ENCODE results near the gene COL2A1.

Gene COL2A1

DNA sequence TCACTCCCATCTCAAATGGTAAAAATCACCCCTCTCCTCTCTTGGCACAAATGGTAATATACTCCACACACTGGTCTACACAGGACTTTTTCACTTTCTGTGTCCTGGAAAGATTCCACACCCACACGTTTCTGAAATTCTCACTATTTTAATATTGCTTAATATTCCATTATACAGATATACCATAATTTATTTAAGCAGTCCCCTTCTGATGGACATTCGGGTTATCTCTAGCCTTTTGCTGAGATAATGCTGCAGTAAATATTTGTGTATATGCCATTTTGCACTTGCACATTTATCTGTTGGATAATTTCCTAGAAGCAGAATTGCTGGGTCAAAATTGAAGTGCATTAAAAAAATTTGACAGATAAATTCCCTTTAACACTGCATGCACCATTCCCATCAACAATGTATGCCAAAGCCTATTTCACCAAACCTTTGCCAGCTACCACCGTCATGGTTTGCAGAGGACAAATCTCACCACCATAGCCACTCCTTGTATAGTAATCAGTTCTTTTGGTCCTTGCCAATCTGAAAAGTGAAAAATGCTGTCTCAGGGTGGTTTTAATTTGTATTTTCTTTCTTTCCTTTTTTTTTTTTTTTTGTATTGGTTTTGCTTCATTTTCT lies 15.5 kb upstream of the COL2A1 start:
- Histone ChIP-seq H3K27me3 (ENCODE audit: insufficient read depth, low read length) (0 out of 2 replicates have a peak, but pooled peaks cover 4% of the 10 kb centered on the region), H3K9ac (ENCODE audit: low read length) (no peak overlapping the region), H3K36me3 (ENCODE audit: insufficient read depth, low read length) (no peaks in the 10 kb centered on the region), H3K9me3 (ENCODE audit: low read length) (no peaks in the 10 kb centered on the region), H3K4me2 (ENCODE audit: low read length) (no peak overlapping the region), H4K20me1 (ENCODE audit: insufficient read depth, low read length) (no peaks in the 10 kb centered on the region), H3K4me1 (ENCODE audit: insufficient read depth, low read length, severe bottlenecking) (no peaks in the 10 kb centered on the region), H3F3A (ENCODE audit: insufficient read depth, low read length) (no peaks in the 10 kb centered on the region), H3K4me3 (ENCODE audit: low read depth, low read length, poor library complexity, severe bottlenecking) (no peak overlapping the region), H2AFZ (ENCODE audit: low read length) (no peak overlapping the region), H3K9me2 (ENCODE audit: low read depth, low read length) (no peaks in the 10 kb centered on the region), H3K27ac (ENCODE audit: low read depth, low read length, poor library complexity, severe bottlenecking) (no peak overlapping the region), H3K79me2 (ENCODE audit: insufficient read depth, low read length) (no peaks in the 10 kb centered on the region)
- TF ChIP-seq, protein P1, sequence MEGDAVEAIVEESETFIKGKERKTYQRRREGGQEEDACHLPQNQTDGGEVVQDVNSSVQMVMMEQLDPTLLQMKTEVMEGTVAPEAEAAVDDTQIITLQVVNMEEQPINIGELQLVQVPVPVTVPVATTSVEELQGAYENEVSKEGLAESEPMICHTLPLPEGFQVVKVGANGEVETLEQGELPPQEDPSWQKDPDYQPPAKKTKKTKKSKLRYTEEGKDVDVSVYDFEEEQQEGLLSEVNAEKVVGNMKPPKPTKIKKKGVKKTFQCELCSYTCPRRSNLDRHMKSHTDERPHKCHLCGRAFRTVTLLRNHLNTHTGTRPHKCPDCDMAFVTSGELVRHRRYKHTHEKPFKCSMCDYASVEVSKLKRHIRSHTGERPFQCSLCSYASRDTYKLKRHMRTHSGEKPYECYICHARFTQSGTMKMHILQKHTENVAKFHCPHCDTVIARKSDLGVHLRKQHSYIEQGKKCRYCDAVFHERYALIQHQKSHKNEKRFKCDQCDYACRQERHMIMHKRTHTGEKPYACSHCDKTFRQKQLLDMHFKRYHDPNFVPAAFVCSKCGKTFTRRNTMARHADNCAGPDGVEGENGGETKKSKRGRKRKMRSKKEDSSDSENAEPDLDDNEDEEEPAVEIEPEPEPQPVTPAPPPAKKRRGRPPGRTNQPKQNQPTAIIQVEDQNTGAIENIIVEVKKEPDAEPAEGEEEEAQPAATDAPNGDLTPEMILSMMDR (IDR thresholded peaks at IDR 0.05; ENCODE audit: low read length), result no peak
- no peak for TF ChIP-seq EZH2 (IDR thresholded peaks at IDR 0.05; ENCODE audit: borderline replicate concordance, low read length)

DNA sequence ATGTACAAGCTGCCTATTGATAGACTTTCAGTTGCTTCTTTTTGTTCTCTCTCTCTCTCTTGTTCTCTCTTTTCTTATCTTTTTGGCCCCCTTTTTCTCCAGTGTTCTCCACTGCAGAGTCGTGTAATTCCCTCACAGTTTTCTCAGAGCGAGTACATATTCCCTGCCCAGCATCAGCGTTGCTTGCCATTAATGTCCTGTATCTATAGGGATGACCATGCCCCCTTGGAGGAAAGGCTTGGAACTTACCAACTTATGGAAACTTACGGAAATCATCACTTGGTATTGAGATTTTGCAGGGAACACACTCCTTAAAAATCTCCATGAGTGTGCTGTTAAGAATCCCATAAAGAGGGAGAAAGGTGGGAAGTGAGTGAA lies 14.3 kb upstream of the COL2A1 start:
- Histone ChIP-seq H3F3A (ENCODE audit: insufficient read depth, low read length) (no peaks in the 10 kb centered on the region), H3K9ac (ENCODE audit: low read length) (no peak overlapping the region), H3K9me2 (ENCODE audit: low read depth, low read length) (no peaks in the 10 kb centered on the region), H3K79me2 (ENCODE audit: insufficient read depth, low read length) (no peaks in the 10 kb centered on the region), H2AFZ (ENCODE audit: low read length) (no peak overlapping the region), H3K4me1 (ENCODE audit: insufficient read depth, low read length, severe bottlenecking) (no peaks in the 10 kb centered on the region), H3K4me3 (ENCODE audit: low read depth, low read length, poor library complexity, severe bottlenecking) (no peak overlapping the region), H3K4me2 (ENCODE audit: low read length) (no peak overlapping the region), H3K27me3 (ENCODE audit: insufficient read depth, low read length) (0 out of 2 replicates have a peak, but pooled peaks cover 7% of the 10 kb centered on the region), H3K27ac (ENCODE audit: low read depth, low read length, poor library complexity, severe bottlenecking) (no peak overlapping the region), H3K36me3 (ENCODE audit: insufficient read depth, low read length) (no peaks in the 10 kb centered on the region), H3K9me3 (ENCODE audit: low read length) (no peaks in the 10 kb centered on the region), H4K20me1 (ENCODE audit: insufficient read depth, low read length) (no peaks in the 10 kb centered on the region)
- TF ChIP-seq, protein P1 (IDR thresholded peaks at IDR 0.05; ENCODE audit: low read length), result no peak
- no peak for TF ChIP-seq EZH2 (IDR thresholded peaks at IDR 0.05; ENCODE audit: borderline replicate concordance, low read length)

DNA sequence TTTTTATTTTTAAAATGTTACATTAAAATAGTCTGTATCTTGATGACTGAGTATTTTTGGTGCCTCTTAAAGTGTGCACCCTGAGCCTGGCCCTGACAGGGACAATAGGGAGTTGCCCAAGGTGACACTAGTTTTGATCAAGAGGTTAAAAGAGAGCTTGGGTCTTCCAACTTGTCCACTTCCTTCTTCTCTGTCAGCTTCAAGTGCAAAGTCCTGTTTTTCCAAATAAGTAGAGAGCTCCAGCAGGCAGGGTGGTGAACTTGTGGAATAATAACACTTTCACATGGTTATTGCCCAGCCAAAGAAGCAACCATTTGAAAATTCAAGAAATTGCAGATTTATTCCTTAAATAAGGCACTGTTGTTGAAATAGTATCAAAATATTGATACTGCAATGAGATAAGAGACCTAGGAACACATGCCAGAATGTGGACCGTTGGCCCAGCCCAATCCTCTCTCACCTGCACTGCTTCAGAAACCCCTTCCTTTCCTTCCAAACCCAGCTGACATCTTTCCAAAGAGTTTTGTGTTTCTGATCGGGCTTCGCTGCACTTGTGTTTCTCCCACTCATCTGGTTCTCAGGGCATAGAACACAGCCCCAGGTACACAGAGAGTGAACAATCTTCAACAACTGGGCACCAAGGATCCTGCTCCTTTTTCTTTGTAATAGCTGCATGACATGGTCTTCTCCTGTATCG lies 13.8 kb upstream of the COL2A1 start:
- no peaks in the 10 kb centered on the region for H3K9me2 ChIP-seq (ENCODE audit: low read depth, low read length)
- TF ChIP-seq EZH2 (IDR thresholded peaks at IDR 0.05; ENCODE audit: borderline replicate concordance, low read length), result no peak
- TF ChIP-seq, protein P1 (IDR thresholded peaks at IDR 0.05; ENCODE audit: low read length), result no peak
- no peaks in the 10 kb centered on the region for H3K36me3 ChIP-seq (ENCODE audit: insufficient read depth, low read length)
- H3K4me2 ChIP-seq (ENCODE audit: low read length), result no peak overlapping the region
- no peaks in the 10 kb centered on the region for H3F3A ChIP-seq (ENCODE audit: insufficient read depth, low read length)
- no peak overlapping the region for H3K4me3 ChIP-seq (ENCODE audit: low read depth, low read length, poor library complexity, severe bottlenecking)
- no peaks in the 10 kb centered on the region for H4K20me1 ChIP-seq (ENCODE audit: insufficient read depth, low read length)
- no peak overlapping the region for H3K27ac ChIP-seq (ENCODE audit: low read depth, low read length, poor library complexity, severe bottlenecking)
- H3K9me3 ChIP-seq (ENCODE audit: low read length), result no peaks in the 10 kb centered on the region
- no peak overlapping the region for H2AFZ ChIP-seq (ENCODE audit: low read length)
- H3K79me2 ChIP-seq (ENCODE audit: insufficient read depth, low read length), result no peaks in the 10 kb centered on the region
- H3K9ac ChIP-seq (ENCODE audit: low read length), result no peak overlapping the region
- H3K27me3 ChIP-seq (ENCODE audit: insufficient read depth, low read length), result 0 out of 2 replicates have a peak, but pooled peaks cover 7% of the 10 kb centered on the region
- H3K4me1 ChIP-seq (ENCODE audit: insufficient read depth, low read length, severe bottlenecking), result no peaks in the 10 kb centered on the region
